Trophoblast cell (in vitro differentiated cells and primary cell): Measurements from ENCODE around the gene DGKH.
A peak's percentile ranks its signal among the peaks of the same experiment; 100 is the strongest.

Source experiments
- DNase-seq, 2 donors: peaks; one replicate each; pipeline ENCODE4 v3.0.0-alpha.2; 2016
- H2AFZ ChIP-seq: 2 replicates; pipeline ENCODE4 v1.6.1; 2013; ENCODE audit warnings: low read length, moderate library complexity, mild to moderate bottlenecking; ENCODE audit not compliant: insufficient read depth, poor library complexity
- H2AK5ac ChIP-seq: 2 replicates; pipeline ENCODE4 v1.6.1; 2013; ENCODE audit warnings: mild to moderate bottlenecking, low read length
- H2BK120ac ChIP-seq: 2 replicates; pipeline ENCODE4 v1.6.1; 2013; ENCODE audit warnings: low read length, mild to moderate bottlenecking, moderate library complexity; ENCODE audit not compliant: insufficient read depth, poor library complexity
- H2BK12ac ChIP-seq: 2 replicates; pipeline ENCODE4 v1.6.1; 2013; ENCODE audit warnings: mild to moderate bottlenecking, low read length, moderate library complexity
- H2BK5ac ChIP-seq: 2 replicates; pipeline ENCODE4 v1.6.1; 2013; ENCODE audit warnings: low read length, low read depth, moderate library complexity, mild to moderate bottlenecking; ENCODE audit not compliant: poor library complexity
- H3K14ac ChIP-seq: 2 replicates; pipeline ENCODE4 v1.6.1; 2013; ENCODE audit warnings: mild to moderate bottlenecking, low read length
- H3K18ac ChIP-seq: 2 replicates; pipeline ENCODE4 v1.6.1; 2013; ENCODE audit warnings: mild to moderate bottlenecking, low read length
- H3K23ac ChIP-seq: 2 replicates; pipeline ENCODE4 v1.6.1; 2013; ENCODE audit warnings: low read length
- H3K27ac ChIP-seq: 2 replicates; pipeline ENCODE4 v1.5.1; 2013; ENCODE audit warnings: low read depth, mild to moderate bottlenecking, inconsistent platforms, low read length, moderate library complexity
- H3K27me3 ChIP-seq: 2 replicates; pipeline ENCODE4 v1.6.1; 2013; ENCODE audit warnings: inconsistent platforms, mild to moderate bottlenecking, low read length, moderate library complexity; ENCODE audit not compliant: insufficient read depth
- H3K36me3 ChIP-seq, 2 experiments: 1 replicate in 1 of 2; 2 replicates in 1 of 2; pipeline ENCODE4 v1.6.1; 2013; ENCODE audit warnings: low read length in 2 of 2, mild to moderate bottlenecking in 2 of 2, moderate library complexity in 1 of 2; ENCODE audit not compliant: insufficient read depth in 2 of 2, control insufficient read depth in 1 of 2
- H3K4ac ChIP-seq: 2 replicates; pipeline ENCODE4 v1.6.1; 2013; ENCODE audit warnings: low read depth, mild to moderate bottlenecking, low read length, moderate library complexity
- H3K4me1 ChIP-seq, 2 experiments: 1 replicate in 1 of 2; 2 replicates in 1 of 2; pipeline ENCODE4 v1.6.1; 2013; ENCODE audit warnings: low read length in 2 of 2, mild to moderate bottlenecking in 2 of 2, moderate library complexity in 1 of 2; ENCODE audit not compliant: insufficient read depth in 2 of 2, control insufficient read depth in 1 of 2
- H3K4me2 ChIP-seq: 2 replicates; pipeline ENCODE4 v1.6.1; 2013; ENCODE audit warnings: inconsistent platforms, mild to moderate bottlenecking, low read length, moderate library complexity
- H3K4me3 ChIP-seq: 2 replicates; pipeline ENCODE4 v1.5.1; 2013; ENCODE audit warnings: mild to moderate bottlenecking, low read depth, low read length, inconsistent platforms
- H3K79me1 ChIP-seq: one replicate; pipeline ENCODE4 v1.6.1; 2013; ENCODE audit warnings: low read length
- H3K79me2 ChIP-seq: 2 replicates; pipeline ENCODE4 v1.6.1; 2013; ENCODE audit warnings: low read length, mild to moderate bottlenecking; ENCODE audit not compliant: control insufficient read depth, insufficient read depth, poor library complexity
- H3K9ac ChIP-seq: 2 replicates; pipeline ENCODE4 v1.6.1; 2013; ENCODE audit warnings: mild to moderate bottlenecking, low read length
- H3K9me3 ChIP-seq: 2 replicates; pipeline ENCODE4 v1.6.1; 2013; ENCODE audit warnings: low read depth, mild to moderate bottlenecking, control low read depth, inconsistent platforms, low read length; ENCODE audit not compliant: insufficient read depth
- H4K12ac ChIP-seq: 2 replicates; pipeline ENCODE4 v1.6.1; 2013; ENCODE audit warnings: low read depth, mild to moderate bottlenecking, low read length, moderate library complexity
- H4K8ac ChIP-seq: 2 replicates; pipeline ENCODE4 v1.6.1; 2013; ENCODE audit warnings: low read depth, mild to moderate bottlenecking, low read length, moderate library complexity
- H4K91ac ChIP-seq: one replicate; pipeline ENCODE4 v1.6.1; 2013; ENCODE audit warnings: low read depth, mild to moderate bottlenecking, low read length, moderate library complexity
- WGBS: extraction: QIAGEN DNeasy Blood & Tissue Kit; methylation state at CpG from one replicate; pipeline ENCODE4 v1.1.7; 2013; ENCODE audit warnings: missing lambda C conversion rate; ENCODE audit not compliant: insufficient read length, insufficient coverage; ENCODE audit errors: extremely low coverage; 5-methylcytosine and 5-hydroxymethylcytosine counted together

The DGKH gene

DNA sequence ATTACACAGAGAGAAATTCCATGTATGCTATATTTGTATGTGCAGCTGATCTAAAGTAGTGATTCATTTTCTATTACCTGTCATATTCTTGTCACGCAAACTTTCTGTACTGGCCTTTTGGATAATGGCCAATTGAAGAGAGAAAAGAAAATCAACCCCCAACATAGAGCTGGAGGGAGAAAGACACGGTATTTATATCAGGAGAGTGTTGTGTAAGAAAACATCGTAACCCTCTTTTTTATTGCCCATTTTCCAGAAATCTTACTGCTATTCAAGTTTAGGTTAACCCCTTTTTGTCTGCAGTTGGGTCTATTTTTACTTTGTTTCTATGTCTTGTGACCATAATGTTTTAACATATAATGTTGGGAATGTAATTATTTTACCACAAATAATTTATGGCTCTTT, 27.9 kb downstream of the DGKH start:
- H2BK5ac ChIP-seq = no peak overlapping the region
- H3K79me1 ChIP-seq = no peaks in the 10 kb centered on the region
- no peaks in the 10 kb centered on the region for H3K79me2 ChIP-seq
- no peak overlapping the region for H4K8ac ChIP-seq
- no peak overlapping the region for H2BK12ac ChIP-seq
- H3K4me3 ChIP-seq = no peak overlapping the region
- no peak for DNase-seq
- H2AFZ ChIP-seq = no peak overlapping the region
- H4K12ac ChIP-seq = no peak overlapping the region
- no peak overlapping the region for H3K14ac ChIP-seq
- WGBS = no CpG with 5 or more reads among the region's 3 CpGs
- no peak overlapping the region for H3K18ac ChIP-seq
- no peaks in the 10 kb centered on the region for H3K36me3 ChIP-seq
- no peaks in the 10 kb centered on the region for H3K4me1 ChIP-seq
- no peak overlapping the region for H3K27ac ChIP-seq
- no peaks in the 10 kb centered on the region for H3K27me3 ChIP-seq
- H4K91ac ChIP-seq = no peak overlapping the region
- no peak overlapping the region for H2AK5ac ChIP-seq
- H3K4ac ChIP-seq = no peak overlapping the region
- H2BK120ac ChIP-seq = no peak overlapping the region
- H3K9ac ChIP-seq = no peak overlapping the region
- no peak overlapping the region for H3K4me2 ChIP-seq
- no peaks in the 10 kb centered on the region for H3K9me3 ChIP-seq
- no peak overlapping the region for H3K23ac ChIP-seq

DNA sequence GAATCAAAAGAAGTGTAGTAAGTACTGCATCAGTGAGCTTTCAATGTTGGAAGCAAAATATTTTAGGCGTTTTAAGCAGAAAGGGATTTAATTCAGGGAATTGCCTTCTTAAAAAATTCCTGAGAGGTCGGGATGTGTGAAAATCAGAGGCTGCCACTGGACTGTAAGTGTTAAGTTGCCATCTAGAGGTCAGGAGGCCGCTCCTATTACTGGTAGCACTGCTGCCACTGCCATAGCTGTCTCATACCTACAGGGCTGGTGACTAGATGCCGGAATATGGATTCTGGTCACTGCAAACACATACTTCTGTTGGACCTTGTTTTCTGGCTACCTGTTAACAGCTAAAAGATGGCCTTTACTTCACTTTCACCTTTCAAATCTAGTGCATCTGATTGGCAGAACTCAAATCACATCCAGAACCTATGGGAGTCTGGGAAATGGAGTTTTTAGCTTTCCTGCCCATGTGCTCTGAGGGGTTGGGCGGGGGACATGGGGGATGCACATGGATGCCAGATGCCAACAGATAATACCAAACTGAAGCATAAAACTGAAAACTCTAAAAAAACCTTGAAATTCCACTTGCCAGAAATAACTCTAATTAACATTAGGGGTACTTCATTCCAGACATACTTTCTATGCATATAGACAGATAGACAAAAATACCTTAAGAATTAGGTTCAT, 29.8 kb downstream of the DGKH start:
- no peak overlapping the region for H2AFZ ChIP-seq
- H4K12ac ChIP-seq = no peak overlapping the region
- no peak overlapping the region for H3K4ac ChIP-seq
- no peaks in the 10 kb centered on the region for H3K36me3 ChIP-seq
- H2BK120ac ChIP-seq = no peak overlapping the region
- DNase-seq = peak in 1 of 2 donors; percentile 28
- no peak overlapping the region for H3K27ac ChIP-seq
- no peaks in the 10 kb centered on the region for H3K4me1 ChIP-seq
- H2BK12ac ChIP-seq = no peak overlapping the region
- H2BK5ac ChIP-seq = no peak overlapping the region
- H3K9ac ChIP-seq = no peak overlapping the region
- H3K4me3 ChIP-seq = no peak overlapping the region
- H3K27me3 ChIP-seq = no peaks in the 10 kb centered on the region
- no peak overlapping the region for H3K14ac ChIP-seq
- H3K79me1 ChIP-seq = no peaks in the 10 kb centered on the region
- no peak overlapping the region for H3K18ac ChIP-seq
- H3K23ac ChIP-seq = no peak overlapping the region
- H4K91ac ChIP-seq = no peak overlapping the region
- H2AK5ac ChIP-seq = no peak overlapping the region
- WGBS = no CpG with 5 or more reads among the region's 5 CpGs
- H3K9me3 ChIP-seq = no peaks in the 10 kb centered on the region
- no peaks in the 10 kb centered on the region for H3K79me2 ChIP-seq
- no peak overlapping the region for H3K4me2 ChIP-seq
- no peak overlapping the region for H4K8ac ChIP-seq

DNA sequence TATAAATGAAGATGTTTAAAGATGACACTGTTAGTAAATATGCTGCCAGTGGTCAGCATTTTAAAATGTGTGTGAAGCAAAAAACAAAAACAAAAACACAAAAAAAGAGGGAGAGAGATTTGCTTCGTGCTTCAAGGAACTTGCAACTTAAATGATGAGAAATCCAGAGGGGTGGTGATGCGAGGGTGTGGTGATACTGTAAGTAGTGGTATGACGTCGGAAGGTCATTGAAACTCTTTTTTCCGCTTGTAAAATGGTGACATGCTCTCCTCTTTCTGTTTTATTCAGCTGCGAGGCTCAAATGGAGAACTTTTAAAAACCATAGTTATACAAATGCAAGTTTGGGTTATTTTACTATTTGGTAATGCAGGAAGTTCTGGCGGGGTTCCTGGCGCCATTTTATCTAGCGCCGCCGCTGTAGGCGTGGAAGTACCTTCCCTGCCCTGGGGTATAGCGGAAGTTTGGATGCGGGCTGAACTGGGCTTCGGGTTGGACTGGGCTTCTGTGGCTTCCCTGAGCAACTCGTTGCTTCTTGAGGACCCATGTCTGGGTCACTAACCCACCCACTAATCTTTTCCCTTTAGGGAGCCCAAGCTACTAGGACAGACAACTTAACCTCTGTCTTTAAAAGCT, 34.8 kb downstream of the DGKH start:
- Histone ChIP-seq H2AFZ (no peak overlapping the region), H3K23ac (no peak overlapping the region), H3K36me3 (no peaks in the 10 kb centered on the region), H3K27me3 (no peaks in the 10 kb centered on the region), H3K4me3 (no peak overlapping the region), H4K91ac (no peak overlapping the region), H3K14ac (no peak overlapping the region), H3K18ac (no peak overlapping the region), H3K27ac (no peak overlapping the region), H4K8ac (no peak overlapping the region), H2BK120ac (no peak overlapping the region), H3K4ac (no peak overlapping the region), H2BK12ac (no peak overlapping the region), H2AK5ac (no peak overlapping the region), H3K9ac (no peak overlapping the region), H3K9me3 (no peaks in the 10 kb centered on the region), H3K79me2 (no peaks in the 10 kb centered on the region), H3K4me1 (no peaks in the 10 kb centered on the region), H2BK5ac (no peak overlapping the region), H4K12ac (no peak overlapping the region), H3K4me2 (no peak overlapping the region), H3K79me1 (no peaks in the 10 kb centered on the region)
- peak; percentile 73 to 80 for DNase-seq
- WGBS = no CpG with 5 or more reads among the region's 16 CpGs

DNA sequence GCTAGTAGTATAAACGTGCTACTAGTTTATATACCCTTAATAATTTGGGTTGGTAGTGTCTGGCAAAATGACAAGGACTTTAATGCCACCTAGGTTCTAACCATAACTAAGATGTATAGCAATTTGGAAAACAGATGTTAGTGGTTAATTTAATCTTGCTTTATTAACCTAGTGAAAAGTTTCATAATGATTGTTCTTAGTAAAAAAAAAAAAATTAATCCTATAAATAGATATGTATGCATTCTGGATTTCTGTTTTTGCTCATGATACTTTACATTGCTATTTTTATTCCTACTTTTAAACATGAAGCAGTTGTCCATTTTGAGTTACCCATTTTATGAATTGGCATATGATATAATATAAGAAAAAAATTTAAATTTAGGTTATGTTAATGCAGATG, 36.3 kb downstream of the DGKH start:
- H3K4me2 ChIP-seq = no peak overlapping the region
- no peaks in the 10 kb centered on the region for H3K27me3 ChIP-seq
- no peaks in the 10 kb centered on the region for H3K79me2 ChIP-seq
- H3K4me3 ChIP-seq = no peak overlapping the region
- no peak for DNase-seq
- WGBS = no CpG with 5 or more reads among the region's 1 CpG
- no peak overlapping the region for H3K27ac ChIP-seq
- no peak overlapping the region for H3K14ac ChIP-seq
- H4K91ac ChIP-seq = no peak overlapping the region
- H2AK5ac ChIP-seq = no peak overlapping the region
- no peak overlapping the region for H4K8ac ChIP-seq
- no peak overlapping the region for H2BK12ac ChIP-seq
- H3K4ac ChIP-seq = no peak overlapping the region
- H2AFZ ChIP-seq = no peak overlapping the region
- no peaks in the 10 kb centered on the region for H3K4me1 ChIP-seq
- no peak overlapping the region for H3K9ac ChIP-seq
- H4K12ac ChIP-seq = no peak overlapping the region
- no peak overlapping the region for H2BK5ac ChIP-seq
- H2BK120ac ChIP-seq = no peak overlapping the region
- H3K36me3 ChIP-seq = no peaks in the 10 kb centered on the region
- H3K23ac ChIP-seq = no peak overlapping the region
- no peaks in the 10 kb centered on the region for H3K9me3 ChIP-seq
- H3K79me1 ChIP-seq = no peaks in the 10 kb centered on the region
- H3K18ac ChIP-seq = no peak overlapping the region
